Coronary artery (tissue), 2 donors: Measurements from ENCODE around the gene FBXO28.

Experiments used
- DNase-seq: peaks from one replicate; pipeline ENCODE4 v3.0.0-alpha.2; 2017; ENCODE audit warnings: low spot score
- H3K27ac ChIP-seq, 2 donors: fragments of 200-600 bp; sonication (generic); one replicate each; pipeline ENCODE4 v1.5.1; 2016 to 2019
- H3K4me3 ChIP-seq: fragments of 200-600 bp; sonication (generic); 2 replicates; pipeline ENCODE4 v1.5.1; 2016; ENCODE audit warnings: mild to moderate bottlenecking, moderate library complexity
- TF ChIP-seq, protein P1 (sequence below): fragments of 200-600 bp; sonication (generic); IDR thresholded peaks from one replicate; pipeline ENCODE4 v1.5.1; 2019; ENCODE audit warnings: antibody characterized with exemption

FBXO28 gene

DNA sequence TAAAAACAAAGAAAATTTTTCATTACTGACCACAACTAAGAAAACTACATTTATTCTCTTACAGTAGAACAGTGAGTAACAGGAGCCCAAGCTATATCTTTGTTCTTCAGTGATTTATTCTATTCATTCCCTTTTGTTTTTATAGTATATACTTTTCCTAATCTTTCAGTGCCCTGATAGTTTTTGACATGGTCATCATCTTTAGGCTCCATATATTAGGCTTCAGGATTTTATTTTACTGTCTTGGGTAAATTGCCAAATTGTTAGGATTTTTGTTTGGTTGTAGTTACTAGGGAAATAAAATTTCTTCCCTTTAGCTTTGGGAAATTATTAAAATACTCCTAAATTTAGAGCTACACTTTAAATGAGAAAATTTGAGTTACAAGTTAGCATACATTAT, 10.3 kb downstream of the FBXO28 start:
- Histone ChIP-seq H3K27ac (no peak overlapping the region), H3K4me3 (no peak overlapping the region)
- no peak for DNase-seq
- TF ChIP-seq, protein P1, sequence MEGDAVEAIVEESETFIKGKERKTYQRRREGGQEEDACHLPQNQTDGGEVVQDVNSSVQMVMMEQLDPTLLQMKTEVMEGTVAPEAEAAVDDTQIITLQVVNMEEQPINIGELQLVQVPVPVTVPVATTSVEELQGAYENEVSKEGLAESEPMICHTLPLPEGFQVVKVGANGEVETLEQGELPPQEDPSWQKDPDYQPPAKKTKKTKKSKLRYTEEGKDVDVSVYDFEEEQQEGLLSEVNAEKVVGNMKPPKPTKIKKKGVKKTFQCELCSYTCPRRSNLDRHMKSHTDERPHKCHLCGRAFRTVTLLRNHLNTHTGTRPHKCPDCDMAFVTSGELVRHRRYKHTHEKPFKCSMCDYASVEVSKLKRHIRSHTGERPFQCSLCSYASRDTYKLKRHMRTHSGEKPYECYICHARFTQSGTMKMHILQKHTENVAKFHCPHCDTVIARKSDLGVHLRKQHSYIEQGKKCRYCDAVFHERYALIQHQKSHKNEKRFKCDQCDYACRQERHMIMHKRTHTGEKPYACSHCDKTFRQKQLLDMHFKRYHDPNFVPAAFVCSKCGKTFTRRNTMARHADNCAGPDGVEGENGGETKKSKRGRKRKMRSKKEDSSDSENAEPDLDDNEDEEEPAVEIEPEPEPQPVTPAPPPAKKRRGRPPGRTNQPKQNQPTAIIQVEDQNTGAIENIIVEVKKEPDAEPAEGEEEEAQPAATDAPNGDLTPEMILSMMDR, result no peak

GRCh38 chr1:224127925-224128819, 14.3 kb downstream of the FBXO28 start:
- Histone ChIP-seq H3K4me3 (no peak overlapping the region), H3K27ac (no peak overlapping the region)
- TF ChIP-seq, protein P1, result no peak
- no peak for DNase-seq

- no peak for DNase-seq
- Histone ChIP-seq H3K4me3 (no peak overlapping the region), H3K27ac (no peak overlapping the region)
- TF ChIP-seq, protein P1, result no peak
Observed at GRCh38 chr1:224131253-224131652, 17.3 kb downstream of the FBXO28 start.

GRCh38 chr1:224132901-224133300, 19.0 kb downstream of the FBXO28 start:
- DNase-seq, result no peak
- Histone ChIP-seq H3K4me3 (no peak overlapping the region), H3K27ac (no peak overlapping the region)
- TF ChIP-seq, protein P1, result no peak

GRCh38 chr1:224133741-224134299, 19.9 kb downstream of the FBXO28 start:
- Histone ChIP-seq H3K4me3 (no peak overlapping the region), H3K27ac (no peak overlapping the region)
- TF ChIP-seq, protein P1, result no peak
- DNase-seq, result no peak

- TF ChIP-seq, protein P1, result no peak
- no peak for DNase-seq
- no peak overlapping the region for H3K4me3 ChIP-seq
- no peak overlapping the region for H3K27ac ChIP-seq
Observed at GRCh38 chr1:224137518-224137917, 23.6 kb downstream of the FBXO28 start.

- TF ChIP-seq, protein P1, result no peak
- DNase-seq, result no peak
- Histone ChIP-seq H3K27ac (no peak overlapping the region), H3K4me3 (no peak overlapping the region)
Observed at GRCh38 chr1:224138198-224138597, 24.3 kb downstream of the FBXO28 start.
